Left ventricle myocardium inferior (tissue), 1 donor: ENCODE measurements around the gene FBXO10. TPM values are rescaled to one million over a fixed set of nuclear protein-coding genes. Genes with fewer than 3 reads are reported as not detected.
A peak's percentile ranks its signal among the peaks of the same experiment; 100 is the strongest.

ENCODE experiments used
- DNase-seq: peaks from one replicate; pipeline ENCODE4 v3.0.0-alpha.2; 2020
- H3K27ac ChIP-seq: fragments of 200-600 bp; replicated peaks from 2 replicates; pipeline ENCODE4 v1.8.0; 2021
- H3K27me3 ChIP-seq: fragments of 200-600 bp; 2 replicates; pipeline ENCODE4 v1.8.0; 2021; ENCODE audit warnings: low read depth
- H3K36me3 ChIP-seq: fragments of 200-600 bp; 2 replicates; pipeline ENCODE4 v1.8.0; 2021
- H3K4me1 ChIP-seq: fragments of 200-600 bp; 2 replicates; pipeline ENCODE4 v1.8.0; 2021
- H3K4me3 ChIP-seq: fragments of 200-600 bp; 2 replicates; pipeline ENCODE4 v1.8.0; 2021; ENCODE audit warnings: mild to moderate bottlenecking, moderate library complexity
- H3K9me3 ChIP-seq: fragments of 200-600 bp; replicated peaks from 2 replicates; pipeline ENCODE4 v1.8.0; 2021
- CTCF ChIP-seq: fragments of 200-600 bp; IDR thresholded peaks from 2 replicates; pipeline ENCODE4 v1.8.0; 2021; ENCODE audit warnings: antibody characterized with exemption, mild to moderate bottlenecking, borderline replicate concordance
- intact Hi-C: fragments of 100-400 bp; cut with micrococcal nuclease; formaldehyde crosslinking; loops from one replicate; pipeline ENCODE4 v1.11.0; 2022
- total RNA-seq: library from RNA; stranded (reverse); fragmentation: NEBNext Ultra II Directional; extraction: Animal tissue kit (Norgen Biotek cat#: 25700); gene quantifications from one replicate; pipeline ENCODE4 v1.2.1, GENCODE V29; 2021
- donor health status: DM: no; HTN: yes; CAD: no; lungs with severe emphysema.

The FBXO10 gene
- total RNA-seq, 1 donor from 2014 or later, result 6.7 TPM

DNA sequence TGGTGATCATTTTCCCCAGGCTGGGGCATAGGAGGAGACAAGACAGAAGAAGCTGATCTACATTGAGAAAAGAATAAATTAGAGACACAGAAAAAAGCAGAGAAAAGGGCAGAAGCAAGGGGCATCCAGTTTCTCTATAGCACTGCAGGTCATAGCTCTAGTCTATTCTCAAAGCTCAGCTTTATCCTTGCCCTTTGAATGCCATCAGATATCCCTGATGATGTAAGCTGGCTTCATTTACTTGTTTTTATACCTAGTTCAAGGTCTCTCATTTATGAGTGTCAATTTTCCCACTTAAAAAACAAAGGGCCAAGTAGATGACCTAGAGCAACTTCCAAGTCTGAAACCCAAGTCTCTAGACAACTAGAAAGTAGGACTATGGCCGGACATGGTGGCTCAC is 32.7 kb downstream of the FBXO10 start:
- Histone ChIP-seq H3K27ac (no peak overlapping the region), H3K4me3 (no peak overlapping the region), H3K27me3 (no peaks in the 10 kb centered on the region), H3K9me3 (no peaks in the 10 kb centered on the region), H3K4me1 (peaks cover 9% of the 10 kb centered on the region), H3K36me3 (peaks cover 17% of the 10 kb centered on the region)
- DNase-seq, result no peak
- TF ChIP-seq CTCF, result no peak
- intact Hi-C loops, result no loop called here

GRCh38 chr9:37542895-37543294 is 33.3 kb downstream of the FBXO10 start:
- no peak overlapping the region for H3K4me3 ChIP-seq
- H3K4me1 ChIP-seq, result peaks cover 9% of the 10 kb centered on the region
- no peaks in the 10 kb centered on the region for H3K9me3 ChIP-seq
- H3K27ac ChIP-seq, result no peak overlapping the region
- DNase-seq, result no peak
- intact Hi-C loops, result no loop called here
- no peak for TF ChIP-seq CTCF
- H3K27me3 ChIP-seq, result no peaks in the 10 kb centered on the region
- peaks cover 21% of the 10 kb centered on the region for H3K36me3 ChIP-seq

DNA sequence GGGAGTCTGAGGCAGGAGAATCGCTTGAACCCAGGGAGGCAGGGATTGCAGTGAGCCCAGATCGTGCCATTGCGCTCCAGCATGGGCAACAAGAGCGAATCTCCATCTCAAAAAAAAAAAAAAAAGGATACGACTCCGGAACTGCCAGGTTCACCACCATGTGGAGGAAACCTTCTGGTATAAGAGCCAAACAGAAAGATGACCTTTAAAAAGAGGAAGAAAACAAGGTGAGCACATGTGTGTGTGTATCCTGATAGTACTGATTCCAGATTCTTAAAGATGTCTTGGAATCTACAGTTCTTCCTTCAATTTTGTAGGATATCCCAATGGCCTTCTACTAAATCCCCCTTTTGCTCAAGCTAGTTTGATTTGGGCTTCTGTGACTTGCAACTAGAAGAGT is 33.7 kb downstream of the FBXO10 start:
- H3K4me3 ChIP-seq, result no peak overlapping the region
- no peaks in the 10 kb centered on the region for H3K27me3 ChIP-seq
- H3K36me3 ChIP-seq, result peaks cover 25% of the 10 kb centered on the region
- intact Hi-C loops, result no loop called here
- peaks cover 9% of the 10 kb centered on the region for H3K4me1 ChIP-seq
- no peak overlapping the region for H3K27ac ChIP-seq
- no peaks in the 10 kb centered on the region for H3K9me3 ChIP-seq
- no peak for DNase-seq
- TF ChIP-seq CTCF, result no peak

GRCh38 chr9:37541465-37541864 is 34.7 kb downstream of the FBXO10 start:
- Histone ChIP-seq H3K4me3 (no peak overlapping the region), H3K27ac (no peak overlapping the region), H3K9me3 (no peaks in the 10 kb centered on the region), H3K36me3 (peaks cover 35% of the 10 kb centered on the region), H3K27me3 (no peaks in the 10 kb centered on the region), H3K4me1 (peaks cover 9% of the 10 kb centered on the region)
- no peak for DNase-seq
- TF ChIP-seq CTCF, result no peak
- intact Hi-C loops, result no loop called here

- H3K4me1 ChIP-seq, result peaks cover 9% of the 10 kb centered on the region
- intact Hi-C loops, result no loop called here
- H3K27ac ChIP-seq, result no peak overlapping the region
- no peak for TF ChIP-seq CTCF
- H3K27me3 ChIP-seq, result no peaks in the 10 kb centered on the region
- H3K36me3 ChIP-seq, result peaks cover 43% of the 10 kb centered on the region
- H3K9me3 ChIP-seq, result no peaks in the 10 kb centered on the region
- no peak overlapping the region for H3K4me3 ChIP-seq
- DNase-seq, result peak; percentile 47
Measured at GRCh38 chr9:37540634-37541033, 35.5 kb downstream of the FBXO10 start.

GRCh38 chr9:37539634-37540033 is 36.5 kb downstream of the FBXO10 start:
- intact Hi-C loops, result no loop called here
- Histone ChIP-seq H3K4me1 (peaks cover 9% of the 10 kb centered on the region), H3K27me3 (no peaks in the 10 kb centered on the region), H3K27ac (no peak overlapping the region), H3K36me3 (peaks cover 52% of the 10 kb centered on the region), H3K4me3 (no peak overlapping the region), H3K9me3 (no peaks in the 10 kb centered on the region)
- TF ChIP-seq CTCF, result no peak
- no peak for DNase-seq
